HepG2 (cell line): ENCODE data around the gene ZNF524. TPM values are rescaled to one million over a fixed set of nuclear protein-coding genes. Genes with fewer than 3 reads are reported as not detected.

Experiments used
- EP300 ChIP-seq, 3 experiments: sonication (generic) in 1 of 3; formaldehyde crosslinking in 1 of 3; IDR thresholded peaks; 2 replicates each; pipeline versions ENCODE4 v1.5.1 to v1.6.1; 2011 to 2020; ENCODE audit warnings: low read depth in 2 of 3, low read length in 2 of 3, borderline replicate concordance in 1 of 3, improper control_type of control experiment in 1 of 3, mild to moderate bottlenecking in 1 of 3, missing genetic modification reagents in 1 of 3, moderate library complexity in 1 of 3
- FOXA3 ChIP-seq: IDR thresholded peaks from 2 replicates; pipeline ENCODE4 v1.6.1; 2016; ENCODE audit warnings: missing genetic modification reagents, missing compliant biosample characterization
- HNF4A ChIP-seq: sonication (generic); formaldehyde crosslinking; IDR thresholded peaks from 2 replicates; pipeline ENCODE4 v1.4.0; 2020; ENCODE audit warnings: missing genetic modification reagents
- MAZ ChIP-seq, 2 experiments: sonication (generic) in 1 of 2; formaldehyde crosslinking in 1 of 2; IDR thresholded peaks; 2 replicates each; pipeline versions ENCODE4 v1.5.0 to v1.6.1; 2012 to 2020; ENCODE audit warnings: low read depth in 2 of 2, mild to moderate bottlenecking in 2 of 2, borderline replicate concordance in 1 of 2, improper control_type of control experiment in 1 of 2, low read length in 1 of 2, missing genetic modification reagents in 1 of 2, moderate library complexity in 1 of 2
- MEIS2 ChIP-seq: sonication (generic); formaldehyde crosslinking; IDR thresholded peaks from 2 replicates; pipeline ENCODE4 v1.9.0; 2021; ENCODE audit warnings: mild to moderate bottlenecking, missing genetic modification reagents
- RAD51 ChIP-seq: fragments of 450-650 bp; IDR thresholded peaks from 2 replicates; pipeline ENCODE4 v1.6.1; 2016; ENCODE audit warnings: borderline replicate concordance
- SMYD3 ChIP-seq: sonication (generic); formaldehyde crosslinking; IDR thresholded peaks from 2 replicates; pipeline ENCODE4 v1.8.1; 2023; ENCODE audit warnings: mild to moderate bottlenecking, missing genetic modification reagents
- ZFX ChIP-seq: sonication (generic); formaldehyde crosslinking; IDR thresholded peaks from 2 replicates; pipeline ENCODE4 v1.4.0; 2020; ENCODE audit warnings: mild to moderate bottlenecking, low read depth, missing genetic modification reagents, moderate library complexity
- ZKSCAN5 ChIP-seq: sonication (generic); formaldehyde crosslinking; IDR thresholded peaks from 2 replicates; pipeline ENCODE4 v1.5.1; 2020; ENCODE audit warnings: mild to moderate bottlenecking, missing genetic modification reagents
- ZNF468 ChIP-seq: sonication (generic); formaldehyde crosslinking; IDR thresholded peaks from 2 replicates; pipeline ENCODE4 v1.8.0; 2022; ENCODE audit warnings: mild to moderate bottlenecking, moderate library complexity, missing genetic modification reagents
- ZNF563 ChIP-seq: sonication (generic); formaldehyde crosslinking; IDR thresholded peaks from 2 replicates; pipeline ENCODE4 v1.8.0; 2022; ENCODE audit warnings: mild to moderate bottlenecking, moderate library complexity, missing genetic modification reagents
- polyA plus RNA-seq, 8 experiments: library from polyadenylated mRNA; depleted of rRNA in 3 of 8; stranded (reverse) in 7 of 8; unstranded in 1 of 8; fragments of >200 nt; fragmentation: Illumina TruSeq in 4 of 8; extraction: Trizol in 4 of 8; gene quantifications; 2 replicates each; pipeline versions ENCODE4 v1.2.1 to v1.2.3, GENCODE V29; 2011 to 2016; ENCODE audit warnings: low read depth in 4 of 8, missing spikeins in 1 of 8, mixed read lengths in 1 of 8; ENCODE audit not compliant: insufficient read depth in 1 of 8
- total RNA-seq, 5 experiments: library from RNA; depleted of rRNA; stranded (reverse); fragments of >200 nt; fragmentation: Illumina TruSeq; extraction: Trizol; gene quantifications; 2 replicates each; pipeline ENCODE4 v1.2.3, GENCODE V29; 2016; ENCODE audit warnings: low read depth in 1 of 5
- TF ChIP-seq, protein P1 (sequence below): sonication (generic); formaldehyde crosslinking; IDR thresholded peaks from 2 replicates; pipeline ENCODE4 v1.4.0; 2020; ENCODE audit warnings: mild to moderate bottlenecking, missing genetic modification reagents, borderline replicate concordance
- TF ChIP-seq, protein P2 (sequence below): IDR thresholded peaks from 2 replicates; pipeline ENCODE4 v1.6.1; 2016; ENCODE audit warnings: low read depth, borderline replicate concordance
- TF ChIP-seq, protein P3 (sequence below): sonication (generic); formaldehyde crosslinking; IDR thresholded peaks from 2 replicates; pipeline ENCODE4 v1.5.1; 2020; ENCODE audit warnings: missing genetic modification reagents, mild to moderate bottlenecking, borderline replicate concordance
- TF ChIP-seq, protein P4 (sequence below): sonication (generic); formaldehyde crosslinking; IDR thresholded peaks from 2 replicates; pipeline ENCODE4 v1.5.0; 2020; ENCODE audit warnings: mild to moderate bottlenecking, missing genetic modification reagents
- TF ChIP-seq, protein P5 (sequence below): sonication (generic); formaldehyde crosslinking; IDR thresholded peaks from 2 replicates; pipeline ENCODE4 v1.4.0; 2020; ENCODE audit warnings: mild to moderate bottlenecking, missing genetic modification reagents

Gene ZNF524
- total and polyA plus RNA-seq, 2 of the 13 experiments (the other 11 are each of a cell fraction or from before 2014, with no cell fraction given), result 3.2 to 4.6 TPM

- TF ChIP-seq ZNF468 (CRISPR knock-in tag) (no peak), RAD51 (no peak), FOXA3 (CRISPR knock-in tag) (0 out of 2 replicates have a peak, but pooled peaks have one; percentile 7), EP300 (IDR thresholded peaks at IDR 0.05; ENCODE audit: low read depth in 2 of 2, low read length in 2 of 2) (no peak), EP300 (CRISPR knock-in tag; IDR thresholded peaks at IDR 0.05; ENCODE audit: borderline replicate concordance) (peak; percentile 20; the same call in 1 of the 2 replicates), ZFX (CRISPR knock-in tag) (peak; percentile 78), HNF4A (CRISPR knock-in tag) (0 out of 2 replicates have a peak, but pooled peaks have one; percentile 9), ZKSCAN5 (CRISPR knock-in tag) (no peak), MAZ (IDR thresholded peaks at IDR 0.05; ENCODE audit: borderline replicate concordance, low read depth, low read length) (peak; percentile 80; the same call in 1 of the 2 replicates), MAZ (CRISPR knock-in tag; IDR thresholded peaks at IDR 0.05; ENCODE audit: low read depth) (peak; percentile 84; the same call in 1 of the 2 replicates), ZNF563 (CRISPR knock-in tag) (peak; percentile 66; the same call in 1 of the 2 replicates), MEIS2 (CRISPR knock-in tag) (peak; percentile 46; the same call in 1 of the 2 replicates), SMYD3 (CRISPR knock-in tag) (no peak)
- TF ChIP-seq, protein P1, sequence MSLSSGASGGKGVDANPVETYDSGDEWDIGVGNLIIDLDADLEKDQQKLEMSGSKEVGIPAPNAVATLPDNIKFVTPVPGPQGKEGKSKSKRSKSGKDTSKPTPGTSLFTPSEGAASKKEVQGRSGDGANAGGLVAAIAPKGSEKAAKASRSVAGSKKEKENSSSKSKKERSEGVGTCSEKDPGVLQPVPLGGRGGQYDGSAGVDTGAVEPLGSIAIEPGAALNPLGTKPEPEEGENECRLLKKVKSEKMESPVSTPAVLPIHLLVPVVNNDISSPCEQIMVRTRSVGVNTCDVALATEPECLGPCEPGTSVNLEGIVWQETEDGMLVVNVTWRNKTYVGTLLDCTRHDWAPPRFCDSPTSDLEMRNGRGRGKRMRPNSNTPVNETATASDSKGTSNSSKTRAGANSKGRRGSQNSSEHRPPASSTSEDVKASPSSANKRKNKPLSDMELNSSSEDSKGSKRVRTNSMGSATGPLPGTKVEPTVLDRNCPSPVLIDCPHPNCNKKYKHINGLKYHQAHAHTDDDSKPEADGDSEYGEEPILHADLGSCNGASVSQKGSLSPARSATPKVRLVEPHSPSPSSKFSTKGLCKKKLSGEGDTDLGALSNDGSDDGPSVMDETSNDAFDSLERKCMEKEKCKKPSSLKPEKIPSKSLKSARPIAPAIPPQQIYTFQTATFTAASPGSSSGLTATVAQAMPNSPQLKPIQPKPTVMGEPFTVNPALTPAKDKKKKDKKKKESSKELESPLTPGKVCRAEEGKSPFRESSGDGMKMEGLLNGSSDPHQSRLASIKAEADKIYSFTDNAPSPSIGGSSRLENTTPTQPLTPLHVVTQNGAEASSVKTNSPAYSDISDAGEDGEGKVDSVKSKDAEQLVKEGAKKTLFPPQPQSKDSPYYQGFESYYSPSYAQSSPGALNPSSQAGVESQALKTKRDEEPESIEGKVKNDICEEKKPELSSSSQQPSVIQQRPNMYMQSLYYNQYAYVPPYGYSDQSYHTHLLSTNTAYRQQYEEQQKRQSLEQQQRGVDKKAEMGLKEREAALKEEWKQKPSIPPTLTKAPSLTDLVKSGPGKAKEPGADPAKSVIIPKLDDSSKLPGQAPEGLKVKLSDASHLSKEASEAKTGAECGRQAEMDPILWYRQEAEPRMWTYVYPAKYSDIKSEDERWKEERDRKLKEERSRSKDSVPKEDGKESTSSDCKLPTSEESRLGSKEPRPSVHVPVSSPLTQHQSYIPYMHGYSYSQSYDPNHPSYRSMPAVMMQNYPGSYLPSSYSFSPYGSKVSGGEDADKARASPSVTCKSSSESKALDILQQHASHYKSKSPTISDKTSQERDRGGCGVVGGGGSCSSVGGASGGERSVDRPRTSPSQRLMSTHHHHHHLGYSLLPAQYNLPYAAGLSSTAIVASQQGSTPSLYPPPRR (CRISPR knock-in tag), result 0 out of 2 replicates have a peak, but pooled peaks have one; percentile 24
- TF ChIP-seq, protein P2, sequence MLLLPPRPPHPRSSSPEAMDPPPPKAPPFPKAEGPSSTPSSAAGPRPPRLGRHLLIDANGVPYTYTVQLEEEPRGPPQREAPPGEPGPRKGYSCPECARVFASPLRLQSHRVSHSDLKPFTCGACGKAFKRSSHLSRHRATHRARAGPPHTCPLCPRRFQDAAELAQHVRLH (CRISPR knock-in tag), result peak; percentile 13; the same call in 1 of the 2 replicates
- TF ChIP-seq, protein P3, sequence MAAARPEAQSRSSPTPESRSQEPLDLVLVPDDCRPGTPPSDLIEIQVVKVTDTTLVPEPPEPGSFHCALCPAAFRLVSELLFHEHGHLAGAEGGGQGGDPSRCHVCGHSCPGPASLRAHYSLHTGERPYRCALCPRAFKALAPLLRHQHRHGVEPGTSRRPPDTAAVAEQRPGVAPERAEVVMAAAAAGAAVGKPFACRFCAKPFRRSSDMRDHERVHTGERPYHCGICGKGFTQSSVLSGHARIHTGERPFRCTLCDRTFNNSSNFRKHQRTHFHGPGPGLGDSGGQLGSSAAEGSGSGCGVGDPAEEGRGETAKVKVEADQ (CRISPR knock-in tag), result no peak
- TF ChIP-seq, protein P4, sequence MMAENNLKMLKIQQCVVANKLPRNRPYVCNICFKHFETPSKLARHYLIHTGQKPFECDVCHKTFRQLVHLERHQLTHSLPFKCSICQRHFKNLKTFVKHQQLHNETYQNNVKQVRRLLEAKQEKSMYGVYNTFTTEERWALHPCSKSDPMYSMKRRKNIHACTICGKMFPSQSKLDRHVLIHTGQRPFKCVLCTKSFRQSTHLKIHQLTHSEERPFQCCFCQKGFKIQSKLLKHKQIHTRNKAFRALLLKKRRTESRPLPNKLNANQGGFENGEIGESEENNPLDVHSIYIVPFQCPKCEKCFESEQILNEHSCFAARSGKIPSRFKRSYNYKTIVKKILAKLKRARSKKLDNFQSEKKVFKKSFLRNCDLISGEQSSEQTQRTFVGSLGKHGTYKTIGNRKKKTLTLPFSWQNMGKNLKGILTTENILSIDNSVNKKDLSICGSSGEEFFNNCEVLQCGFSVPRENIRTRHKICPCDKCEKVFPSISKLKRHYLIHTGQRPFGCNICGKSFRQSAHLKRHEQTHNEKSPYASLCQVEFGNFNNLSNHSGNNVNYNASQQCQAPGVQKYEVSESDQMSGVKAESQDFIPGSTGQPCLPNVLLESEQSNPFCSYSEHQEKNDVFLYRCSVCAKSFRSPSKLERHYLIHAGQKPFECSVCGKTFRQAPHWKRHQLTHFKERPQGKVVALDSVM (CRISPR knock-in tag), result 0 out of 2 replicates have a peak, but pooled peaks have one; percentile 19
- TF ChIP-seq, protein P5, sequence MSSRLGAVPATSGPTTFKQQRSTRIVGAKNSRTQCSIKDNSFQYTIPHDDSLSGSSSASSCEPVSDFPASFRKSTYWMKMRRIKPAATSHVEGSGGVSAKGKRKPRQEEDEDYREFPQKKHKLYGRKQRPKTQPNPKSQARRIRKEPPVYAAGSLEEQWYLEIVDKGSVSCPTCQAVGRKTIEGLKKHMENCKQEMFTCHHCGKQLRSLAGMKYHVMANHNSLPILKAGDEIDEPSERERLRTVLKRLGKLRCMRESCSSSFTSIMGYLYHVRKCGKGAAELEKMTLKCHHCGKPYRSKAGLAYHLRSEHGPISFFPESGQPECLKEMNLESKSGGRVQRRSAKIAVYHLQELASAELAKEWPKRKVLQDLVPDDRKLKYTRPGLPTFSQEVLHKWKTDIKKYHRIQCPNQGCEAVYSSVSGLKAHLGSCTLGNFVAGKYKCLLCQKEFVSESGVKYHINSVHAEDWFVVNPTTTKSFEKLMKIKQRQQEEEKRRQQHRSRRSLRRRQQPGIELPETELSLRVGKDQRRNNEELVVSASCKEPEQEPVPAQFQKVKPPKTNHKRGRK (CRISPR knock-in tag), result no peak
These were observed 40.7 kb downstream of the ZNF524 start, which contains the start of gene ZNF580 (continued) for GRCh38 chr19:55640577-55641425.
